ENCODE results near the gene CDK5R1.

Gene CDK5R1

DNA sequence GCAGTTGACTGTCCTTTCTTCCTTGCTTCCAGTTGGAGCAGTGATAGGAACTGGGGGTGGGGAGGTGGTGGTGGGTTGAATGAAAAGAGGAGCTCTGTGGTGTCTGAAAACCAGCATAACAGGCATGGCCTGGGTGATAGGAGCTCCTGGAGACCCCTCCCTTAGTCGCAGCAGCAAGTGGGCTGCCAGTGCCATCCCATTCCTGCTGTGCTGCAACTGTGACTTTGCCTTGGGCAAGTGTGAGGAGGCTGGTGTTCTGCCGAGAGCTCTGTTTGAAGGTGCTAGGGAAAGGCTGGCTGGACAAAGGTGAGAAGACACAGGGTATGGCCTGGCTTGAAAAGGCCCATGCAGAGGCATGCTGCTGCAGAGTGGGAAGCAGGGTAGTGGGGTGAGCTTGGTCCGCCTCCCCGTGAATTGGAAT is 2.7 kb upstream of the CDK5R1 start:
- H3K27ac ChIP-seq: peak overlapping the region; percentile 4; the same call in 1 of the 2 replicates
- TF ChIP-seq, protein P1, sequence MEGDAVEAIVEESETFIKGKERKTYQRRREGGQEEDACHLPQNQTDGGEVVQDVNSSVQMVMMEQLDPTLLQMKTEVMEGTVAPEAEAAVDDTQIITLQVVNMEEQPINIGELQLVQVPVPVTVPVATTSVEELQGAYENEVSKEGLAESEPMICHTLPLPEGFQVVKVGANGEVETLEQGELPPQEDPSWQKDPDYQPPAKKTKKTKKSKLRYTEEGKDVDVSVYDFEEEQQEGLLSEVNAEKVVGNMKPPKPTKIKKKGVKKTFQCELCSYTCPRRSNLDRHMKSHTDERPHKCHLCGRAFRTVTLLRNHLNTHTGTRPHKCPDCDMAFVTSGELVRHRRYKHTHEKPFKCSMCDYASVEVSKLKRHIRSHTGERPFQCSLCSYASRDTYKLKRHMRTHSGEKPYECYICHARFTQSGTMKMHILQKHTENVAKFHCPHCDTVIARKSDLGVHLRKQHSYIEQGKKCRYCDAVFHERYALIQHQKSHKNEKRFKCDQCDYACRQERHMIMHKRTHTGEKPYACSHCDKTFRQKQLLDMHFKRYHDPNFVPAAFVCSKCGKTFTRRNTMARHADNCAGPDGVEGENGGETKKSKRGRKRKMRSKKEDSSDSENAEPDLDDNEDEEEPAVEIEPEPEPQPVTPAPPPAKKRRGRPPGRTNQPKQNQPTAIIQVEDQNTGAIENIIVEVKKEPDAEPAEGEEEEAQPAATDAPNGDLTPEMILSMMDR (conservative IDR thresholded peaks at IDR 0.05): no peak
- TF ChIP-seq ZFX (IDR thresholded peaks at IDR 0.05): no peak

DNA sequence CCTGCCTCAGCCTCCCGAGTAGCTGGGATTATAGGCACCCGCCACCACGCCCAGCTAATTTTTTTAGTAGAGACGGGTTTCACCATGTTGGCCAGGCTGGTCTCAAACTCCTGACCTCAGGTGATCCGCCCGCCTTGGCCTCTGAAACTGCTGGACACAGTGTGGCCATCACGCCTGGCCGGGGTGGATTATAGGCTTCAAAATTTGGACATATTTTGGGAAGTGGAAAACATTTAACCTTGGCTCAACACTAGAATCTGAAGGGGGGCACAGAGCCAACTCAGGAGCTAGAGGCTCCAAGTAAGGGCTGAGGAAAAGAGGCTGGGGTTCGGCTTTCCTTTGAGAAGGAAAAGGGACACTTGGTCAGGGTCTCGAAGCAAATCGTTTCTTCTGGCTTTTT is 2.2 kb upstream of the CDK5R1 start:
- TF ChIP-seq ZFX (IDR thresholded peaks at IDR 0.05): no peak
- TF ChIP-seq, protein P1 (conservative IDR thresholded peaks at IDR 0.05): no peak

DNA sequence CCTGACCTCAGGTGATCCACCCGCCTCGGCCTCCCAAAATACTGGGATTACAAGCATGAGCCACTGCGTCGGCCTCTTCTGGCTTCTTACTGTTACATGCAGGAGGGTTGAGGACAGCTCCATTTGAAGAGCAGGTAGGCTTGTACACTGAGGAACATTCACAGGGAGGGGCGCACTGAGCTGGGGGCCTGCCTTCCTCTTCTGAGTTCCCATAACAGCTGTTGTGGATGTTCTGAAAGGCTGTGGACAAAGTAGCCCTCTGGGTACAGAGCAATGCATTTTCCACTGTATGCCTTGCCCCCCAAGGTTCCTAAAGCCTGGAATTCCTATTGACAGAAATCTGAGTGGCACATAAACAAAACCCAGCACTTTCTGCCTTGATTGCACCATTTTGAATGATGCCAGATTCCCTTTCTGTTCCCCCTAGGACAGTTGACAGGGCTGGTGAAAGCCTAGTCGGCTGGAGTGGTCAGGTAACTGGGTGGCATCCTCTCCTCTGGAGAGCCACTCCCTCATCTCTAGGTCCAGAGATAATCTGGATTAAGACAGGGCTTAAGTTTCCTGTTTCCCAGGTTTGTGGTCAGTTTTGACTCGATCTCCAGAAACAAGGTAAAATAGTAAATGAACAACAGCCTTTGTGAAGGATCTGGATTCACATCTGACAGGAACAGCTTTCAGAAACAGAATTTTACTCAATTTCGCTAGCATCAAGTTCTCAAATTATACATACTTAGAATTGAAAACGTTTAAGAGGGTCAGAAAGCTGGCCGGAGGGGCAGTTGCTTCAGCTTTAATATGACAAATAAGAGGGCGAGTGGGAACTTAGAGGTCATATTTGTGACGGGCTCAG is 1.3 kb upstream of the CDK5R1 start:
- peak overlapping the region; percentile 74 for H3K27ac ChIP-seq

More for the DNA sequence above, 2.2 kb upstream of the CDK5R1 start:
- no peak overlapping the region for H3K27ac ChIP-seq

DNA sequence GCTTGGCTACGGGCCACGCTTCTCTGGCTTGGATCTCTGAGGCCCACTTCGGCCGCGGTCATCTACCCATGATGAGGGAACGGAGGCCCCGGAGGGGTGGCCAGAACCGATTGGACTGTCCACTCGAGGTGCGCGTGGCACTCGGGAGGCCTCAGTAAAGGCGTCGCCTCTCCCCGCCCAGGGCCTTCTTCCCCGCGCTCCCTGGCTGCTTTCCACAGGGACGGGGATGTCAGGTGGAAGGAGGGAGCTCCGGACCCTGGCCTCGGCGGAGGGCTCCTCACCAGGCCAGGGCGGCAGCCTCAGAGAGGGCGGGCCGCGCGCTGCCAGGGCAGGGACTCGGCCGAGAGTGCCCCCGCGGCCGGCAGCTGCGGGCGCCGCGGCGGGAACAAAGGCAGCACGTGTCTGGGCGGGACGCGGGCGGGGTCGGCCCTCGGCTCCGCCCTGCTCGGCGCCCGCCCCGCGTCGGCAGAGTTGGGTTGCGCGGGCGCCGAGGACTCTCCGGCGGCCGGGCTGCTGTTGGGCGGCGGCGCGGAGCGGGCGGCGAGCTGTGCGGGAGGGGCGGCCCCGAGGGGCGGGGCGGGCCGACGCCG is 587 bp upstream of the CDK5R1 start:
- peak overlapping the region; percentile 74 for H3K27ac ChIP-seq
- TF ChIP-seq, protein P1 (conservative IDR thresholded peaks at IDR 0.05): no peak
- peak; percentile 83 for TF ChIP-seq ZFX (IDR thresholded peaks at IDR 0.05)

More for the DNA sequence above, 1.3 kb upstream of the CDK5R1 start:
- TF ChIP-seq, protein P1 (conservative IDR thresholded peaks at IDR 0.05): no peak
- no peak for TF ChIP-seq ZFX (IDR thresholded peaks at IDR 0.05)

DNA sequence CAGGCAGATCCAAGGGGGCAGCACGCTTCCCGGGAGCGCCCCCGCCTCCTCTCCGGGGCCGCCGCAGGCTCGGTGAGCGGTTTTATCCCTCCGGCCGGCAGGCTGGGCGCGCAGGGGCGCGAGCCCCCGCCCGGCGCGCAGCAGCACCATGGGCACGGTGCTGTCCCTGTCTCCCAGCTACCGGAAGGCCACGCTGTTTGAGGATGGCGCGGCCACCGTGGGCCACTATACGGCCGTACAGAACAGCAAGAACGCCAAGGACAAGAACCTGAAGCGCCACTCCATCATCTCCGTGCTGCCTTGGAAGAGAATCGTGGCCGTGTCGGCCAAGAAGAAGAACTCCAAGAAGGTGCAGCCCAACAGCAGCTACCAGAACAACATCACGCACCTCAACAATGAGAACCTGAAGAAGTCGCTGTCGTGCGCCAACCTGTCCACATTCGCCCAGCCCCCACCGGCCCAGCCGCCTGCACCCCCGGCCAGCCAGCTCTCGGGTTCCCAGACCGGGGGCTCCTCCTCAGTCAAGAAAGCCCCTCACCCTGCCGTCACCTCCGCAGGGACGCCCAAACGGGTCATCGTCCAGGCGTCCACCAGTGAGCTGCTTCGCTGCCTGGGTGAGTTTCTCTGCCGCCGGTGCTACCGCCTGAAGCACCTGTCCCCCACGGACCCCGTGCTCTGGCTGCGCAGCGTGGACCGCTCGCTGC is 832 bp downstream of the CDK5R1 start:
- H3K27ac ChIP-seq: peak overlapping the region; percentile 74

DNA sequence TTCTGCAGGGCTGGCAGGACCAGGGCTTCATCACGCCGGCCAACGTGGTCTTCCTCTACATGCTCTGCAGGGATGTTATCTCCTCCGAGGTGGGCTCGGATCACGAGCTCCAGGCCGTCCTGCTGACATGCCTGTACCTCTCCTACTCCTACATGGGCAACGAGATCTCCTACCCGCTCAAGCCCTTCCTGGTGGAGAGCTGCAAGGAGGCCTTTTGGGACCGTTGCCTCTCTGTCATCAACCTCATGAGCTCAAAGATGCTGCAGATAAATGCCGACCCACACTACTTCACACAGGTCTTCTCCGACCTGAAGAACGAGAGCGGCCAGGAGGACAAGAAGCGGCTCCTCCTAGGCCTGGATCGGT is 1.4 kb downstream of the CDK5R1 start:
- TF ChIP-seq, protein P1 (conservative IDR thresholded peaks at IDR 0.05): no peak
- no peak for TF ChIP-seq ZFX (IDR thresholded peaks at IDR 0.05)
- peak overlapping the region; percentile 74; the same call in 1 of the 2 replicates for H3K27ac ChIP-seq

More for the DNA sequence above, 832 bp downstream of the CDK5R1 start:
- TF ChIP-seq, protein P1 (conservative IDR thresholded peaks at IDR 0.05): no peak
- no peak for TF ChIP-seq ZFX (IDR thresholded peaks at IDR 0.05)
